ENCODE data around the gene DUOX2.

DNA sequence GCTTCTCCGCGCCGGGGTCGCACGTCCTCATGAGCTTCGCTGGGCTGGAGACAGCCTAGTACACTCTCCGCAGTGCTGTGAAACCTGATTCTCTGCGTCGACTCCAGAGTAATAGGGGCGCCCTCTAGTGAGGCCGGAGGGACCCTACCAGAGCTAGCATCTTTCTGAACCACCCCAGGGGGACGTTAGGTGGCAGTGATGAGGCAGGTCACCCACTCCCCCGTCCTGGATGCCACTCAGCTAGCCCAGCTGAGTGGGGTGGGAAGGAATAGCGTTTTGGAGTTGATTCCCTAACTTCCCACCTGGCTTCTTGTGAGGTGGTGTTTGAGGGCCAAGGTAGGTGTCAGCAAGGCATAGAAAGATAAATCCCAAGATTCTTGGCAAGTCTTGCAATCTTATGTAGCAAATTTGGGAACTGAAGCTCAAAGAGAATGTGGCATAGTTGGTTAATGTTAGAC, 4.2 kb upstream of the DUOX2 start:
- TF ChIP-seq POLR2A (IDR thresholded peaks at IDR 0.05; ENCODE audit: low read length) (no peak), GATA1 (IDR thresholded peaks at IDR 0.05; ENCODE audit: low read depth, low read length) (no peak)
